ENCODE measurements around the gene TOMM20.
"Not testable (repeated sequence)": the region's sequence is repeated elsewhere in the genome, so short reads cannot be mapped to it uniquely, and the experiment has no call there.

TOMM20 gene

GRCh38 chr1:235090406-235091069 lies 38.1 kb downstream of the TOMM20 start:
- Histone ChIP-seq H3K36me3 (replicated peaks; ENCODE audit: low read depth, low read length) (no peaks in the 10 kb centered on the region), H3K79me2 (ENCODE audit: low read length) (no peaks in the 10 kb centered on the region), H4K20me1 (ENCODE audit: insufficient read depth, low read length) (no peaks in the 10 kb centered on the region), H2AFZ (ENCODE audit: low read depth, low read length) (no peak overlapping the region), H3K4me2 (ENCODE audit: low read length) (no peak overlapping the region), H3K27ac (ENCODE audit: low read length) (no peak overlapping the region), H3K27me3 (ENCODE audit: low read depth, low read length) (no peaks in the 10 kb centered on the region), H3K4me3 (ENCODE audit: low read length) (no peak overlapping the region), H3K9ac (ENCODE audit: low read length) (no peak overlapping the region), H3K4me1 (ENCODE audit: low read length) (peaks cover 11% of the 10 kb centered on the region), H3K9me3 (ENCODE audit: insufficient read depth, low read length) (no peaks in the 10 kb centered on the region)
- TF ChIP-seq CTCF (IDR thresholded peaks at IDR 0.05; ENCODE audit: low read depth, low read length) (no peak), EZH2phosphoT487 (IDR thresholded peaks at IDR 0.05; ENCODE audit: low read depth) (no peak)

GRCh38 chr1:235088907-235089306 lies 39.7 kb downstream of the TOMM20 start:
- no peaks in the 10 kb centered on the region for H3K79me2 ChIP-seq (ENCODE audit: low read length)
- no peak overlapping the region for H3K4me3 ChIP-seq (ENCODE audit: low read length)
- H3K4me1 ChIP-seq (ENCODE audit: low read length): peaks cover 13% of the 10 kb centered on the region
- H2AFZ ChIP-seq (ENCODE audit: low read depth, low read length): no peak overlapping the region
- H3K27me3 ChIP-seq (ENCODE audit: low read depth, low read length): 0 out of 2 replicates have a peak, but pooled peaks cover 2% of the 10 kb centered on the region
- TF ChIP-seq EZH2phosphoT487 (IDR thresholded peaks at IDR 0.05; ENCODE audit: low read depth) (no peak), CTCF (IDR thresholded peaks at IDR 0.05; ENCODE audit: low read depth, low read length) (no peak)
- no peaks in the 10 kb centered on the region for H3K9me3 ChIP-seq (ENCODE audit: insufficient read depth, low read length)
- no peak overlapping the region for H3K4me2 ChIP-seq (ENCODE audit: low read length)
- H4K20me1 ChIP-seq (ENCODE audit: insufficient read depth, low read length): no peaks in the 10 kb centered on the region
- no peak overlapping the region for H3K27ac ChIP-seq (ENCODE audit: low read length)
- H3K36me3 ChIP-seq (replicated peaks; ENCODE audit: low read depth, low read length): no peaks in the 10 kb centered on the region
- no peak overlapping the region for H3K9ac ChIP-seq (ENCODE audit: low read length)

- Histone ChIP-seq H3K36me3 (replicated peaks; ENCODE audit: low read depth, low read length) (no peaks in the 10 kb centered on the region), H3K9me3 (ENCODE audit: insufficient read depth, low read length) (no peaks in the 10 kb centered on the region), H3K4me1 (ENCODE audit: low read length) (peaks cover 13% of the 10 kb centered on the region), H3K27ac (ENCODE audit: low read length) (no peak overlapping the region), H3K27me3 (ENCODE audit: low read depth, low read length) (0 out of 2 replicates have a peak, but pooled peaks cover 2% of the 10 kb centered on the region), H4K20me1 (ENCODE audit: insufficient read depth, low read length) (no peaks in the 10 kb centered on the region), H3K9ac (ENCODE audit: low read length) (no peak overlapping the region), H2AFZ (ENCODE audit: low read depth, low read length) (no peak overlapping the region), H3K79me2 (ENCODE audit: low read length) (no peaks in the 10 kb centered on the region), H3K4me2 (ENCODE audit: low read length) (no peak overlapping the region), H3K4me3 (ENCODE audit: low read length) (no peak overlapping the region)
- TF ChIP-seq CTCF (IDR thresholded peaks at IDR 0.05; ENCODE audit: low read depth, low read length) (no peak), EZH2phosphoT487 (IDR thresholded peaks at IDR 0.05; ENCODE audit: low read depth) (no peak)
Measured at GRCh38 chr1:235088430-235088829, 40.2 kb downstream of the TOMM20 start.

GRCh38 chr1:235087906-235088305 lies 40.7 kb downstream of the TOMM20 start:
- Histone ChIP-seq H3K4me2 (ENCODE audit: low read length) (no peak overlapping the region), H3K9ac (ENCODE audit: low read length) (no peak overlapping the region), H4K20me1 (ENCODE audit: insufficient read depth, low read length) (no peaks in the 10 kb centered on the region), H3K4me1 (ENCODE audit: low read length) (peaks cover 14% of the 10 kb centered on the region), H2AFZ (ENCODE audit: low read depth, low read length) (no peak overlapping the region), H3K27ac (ENCODE audit: low read length) (no peak overlapping the region), H3K4me3 (ENCODE audit: low read length) (no peak overlapping the region), H3K27me3 (ENCODE audit: low read depth, low read length) (0 out of 2 replicates have a peak, but pooled peaks cover 2% of the 10 kb centered on the region), H3K36me3 (replicated peaks; ENCODE audit: low read depth, low read length) (no peaks in the 10 kb centered on the region), H3K79me2 (ENCODE audit: low read length) (no peaks in the 10 kb centered on the region), H3K9me3 (ENCODE audit: insufficient read depth, low read length) (no peaks in the 10 kb centered on the region)
- TF ChIP-seq EZH2phosphoT487 (IDR thresholded peaks at IDR 0.05; ENCODE audit: low read depth): no peak
- no peak for TF ChIP-seq CTCF (IDR thresholded peaks at IDR 0.05; ENCODE audit: low read depth, low read length)

GRCh38 chr1:235085411-235086117 lies 43.1 kb downstream of the TOMM20 start:
- H3K36me3 ChIP-seq (replicated peaks; ENCODE audit: low read depth, low read length); H3K27me3 ChIP-seq (ENCODE audit: low read depth, low read length); H3K79me2 ChIP-seq (ENCODE audit: low read length); H3K9me3 ChIP-seq (ENCODE audit: insufficient read depth, low read length); H3K4me3 ChIP-seq (ENCODE audit: low read length); H2AFZ ChIP-seq (ENCODE audit: low read depth, low read length); H3K4me2 ChIP-seq (ENCODE audit: low read length); H3K27ac ChIP-seq (ENCODE audit: low read length); H3K9ac ChIP-seq (ENCODE audit: low read length); H4K20me1 ChIP-seq (ENCODE audit: insufficient read depth, low read length): not testable (repeated sequence)
- peaks cover 22% of the 10 kb centered on the region for H3K4me1 ChIP-seq (ENCODE audit: low read length)

- H3K4me1 ChIP-seq (ENCODE audit: low read length): peaks cover 63% of the 10 kb centered on the region
- H3K9ac ChIP-seq (ENCODE audit: low read length); H3K27ac ChIP-seq (ENCODE audit: low read length); H3K4me3 ChIP-seq (ENCODE audit: low read length); H3K36me3 ChIP-seq (replicated peaks; ENCODE audit: low read depth, low read length); H3K4me2 ChIP-seq (ENCODE audit: low read length); H3K9me3 ChIP-seq (ENCODE audit: insufficient read depth, low read length); H3K27me3 ChIP-seq (ENCODE audit: low read depth, low read length); H3K79me2 ChIP-seq (ENCODE audit: low read length); H2AFZ ChIP-seq (ENCODE audit: low read depth, low read length); H4K20me1 ChIP-seq (ENCODE audit: insufficient read depth, low read length): not testable (repeated sequence)
Measured at GRCh38 chr1:235080788-235081187, 47.8 kb downstream of the TOMM20 start.

Measured in OCI-LY3 (cell line).